ENCODE data around the gene CD82.

Gene CD82

GRCh38 chr11:44522294-44522693, 43.2 kb upstream of the CD82 start:
- DNase-seq (ENCODE audit: low read depth) = no peak
- no peak overlapping the region for H3K4me3 ChIP-seq (ENCODE audit: low read depth, low read length)
- TF ChIP-seq CTCF (IDR thresholded peaks at IDR 0.05; ENCODE audit: insufficient read depth, low read depth, low read length, missing control alignments) = no peak

GRCh38 chr11:44524346-44524745, 41.1 kb upstream of the CD82 start:
- DNase-seq (ENCODE audit: low read depth) = no peak
- H3K4me3 ChIP-seq (ENCODE audit: low read depth, low read length) = no peak overlapping the region
- TF ChIP-seq CTCF (IDR thresholded peaks at IDR 0.05; ENCODE audit: insufficient read depth, low read depth, low read length, missing control alignments) = no peak

GRCh38 chr11:44524751-44525201, 40.7 kb upstream of the CD82 start:
- H3K4me3 ChIP-seq (ENCODE audit: low read depth, low read length) = no peak overlapping the region
- DNase-seq (ENCODE audit: low read depth) = no peak
- no peak for TF ChIP-seq CTCF (IDR thresholded peaks at IDR 0.05; ENCODE audit: insufficient read depth, low read depth, low read length, missing control alignments)

GRCh38 chr11:44525473-44526252, 39.8 kb upstream of the CD82 start:
- H3K4me3 ChIP-seq (ENCODE audit: low read depth, low read length) = no peak overlapping the region
- TF ChIP-seq CTCF (IDR thresholded peaks at IDR 0.05; ENCODE audit: insufficient read depth, low read depth, low read length, missing control alignments) = no peak
- DNase-seq (ENCODE audit: low read depth) = no peak

- no peak for TF ChIP-seq CTCF (IDR thresholded peaks at IDR 0.05; ENCODE audit: insufficient read depth, low read depth, low read length, missing control alignments)
- DNase-seq (ENCODE audit: low read depth) = no peak
- H3K4me3 ChIP-seq (ENCODE audit: low read depth, low read length) = no peak overlapping the region
Observed at GRCh38 chr11:44526438-44526837, 39.0 kb upstream of the CD82 start.

GRCh38 chr11:44527476-44527875, 38.0 kb upstream of the CD82 start:
- no peak for DNase-seq (ENCODE audit: low read depth)
- no peak overlapping the region for H3K4me3 ChIP-seq (ENCODE audit: low read depth, low read length)
- no peak for TF ChIP-seq CTCF (IDR thresholded peaks at IDR 0.05; ENCODE audit: insufficient read depth, low read depth, low read length, missing control alignments)

- H3K4me3 ChIP-seq (ENCODE audit: low read depth, low read length) = no peak overlapping the region
- DNase-seq (ENCODE audit: low read depth) = no peak
- TF ChIP-seq CTCF (IDR thresholded peaks at IDR 0.05; ENCODE audit: insufficient read depth, low read depth, low read length, missing control alignments) = no peak
Observed at GRCh38 chr11:44528103-44528502, 37.4 kb upstream of the CD82 start.

All from GM12865 (cell line).